Fibroblast of lung (primary cell): ENCODE results near the gene PACSIN1.

ENCODE experiments used
- EZH2 ChIP-seq: IDR thresholded peaks from 2 replicates; pipeline ENCODE4 v1.5.1; 2012; ENCODE audit warnings: low read length, control low read depth, mild to moderate bottlenecking; ENCODE audit errors: missing control alignments
- TF ChIP-seq, protein P1 (sequence below), 2 donors: IDR thresholded peaks in 1 of 2; conservative IDR thresholded peaks in 1 of 2; 1 replicate in 1 of 2; 2 replicates in 1 of 2; pipeline ENCODE4 v1.5.1; 2011 to 2012; ENCODE audit warnings: low read length in 2 of 2, control low read depth in 1 of 2, inconsistent platforms in 1 of 2, low read depth in 1 of 2, mild to moderate bottlenecking in 1 of 2

DNA sequence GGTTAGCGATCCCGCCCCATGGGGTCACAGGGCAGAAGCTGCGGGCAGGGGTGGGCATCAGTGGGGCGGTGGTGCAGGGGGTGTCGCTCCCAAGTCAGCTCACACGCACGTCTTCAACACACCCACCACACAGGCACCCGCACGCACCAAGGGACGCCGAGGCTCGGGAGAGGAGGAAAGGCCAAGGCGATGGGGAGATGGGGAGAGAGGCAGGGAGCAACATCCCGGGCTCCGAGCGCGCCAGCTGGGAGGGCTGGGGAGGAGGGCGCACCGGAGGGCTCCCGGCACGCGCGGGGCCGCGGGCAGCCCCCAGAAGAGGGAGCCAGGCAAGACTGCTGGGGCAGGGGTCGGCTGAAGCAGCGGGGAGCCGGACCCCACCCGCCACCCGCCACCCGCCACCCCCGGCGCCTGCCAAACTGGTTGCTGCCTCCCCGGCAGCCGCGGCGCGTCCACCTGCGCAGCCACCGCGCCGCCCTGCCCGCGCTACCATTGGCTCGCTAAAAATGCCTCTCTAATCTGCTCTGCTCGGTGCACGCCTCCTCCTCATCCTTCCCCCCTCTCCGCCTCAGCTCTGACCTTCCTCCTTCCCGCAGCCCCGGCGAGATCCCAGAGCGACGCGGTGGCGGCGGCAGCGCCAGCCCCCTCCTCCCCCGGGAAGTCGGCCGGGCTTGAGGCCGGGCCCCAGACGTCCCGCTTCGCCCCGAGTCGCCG is at the start of gene PACSIN1:
- TF ChIP-seq EZH2 = peak; percentile 82
- TF ChIP-seq, protein P1, sequence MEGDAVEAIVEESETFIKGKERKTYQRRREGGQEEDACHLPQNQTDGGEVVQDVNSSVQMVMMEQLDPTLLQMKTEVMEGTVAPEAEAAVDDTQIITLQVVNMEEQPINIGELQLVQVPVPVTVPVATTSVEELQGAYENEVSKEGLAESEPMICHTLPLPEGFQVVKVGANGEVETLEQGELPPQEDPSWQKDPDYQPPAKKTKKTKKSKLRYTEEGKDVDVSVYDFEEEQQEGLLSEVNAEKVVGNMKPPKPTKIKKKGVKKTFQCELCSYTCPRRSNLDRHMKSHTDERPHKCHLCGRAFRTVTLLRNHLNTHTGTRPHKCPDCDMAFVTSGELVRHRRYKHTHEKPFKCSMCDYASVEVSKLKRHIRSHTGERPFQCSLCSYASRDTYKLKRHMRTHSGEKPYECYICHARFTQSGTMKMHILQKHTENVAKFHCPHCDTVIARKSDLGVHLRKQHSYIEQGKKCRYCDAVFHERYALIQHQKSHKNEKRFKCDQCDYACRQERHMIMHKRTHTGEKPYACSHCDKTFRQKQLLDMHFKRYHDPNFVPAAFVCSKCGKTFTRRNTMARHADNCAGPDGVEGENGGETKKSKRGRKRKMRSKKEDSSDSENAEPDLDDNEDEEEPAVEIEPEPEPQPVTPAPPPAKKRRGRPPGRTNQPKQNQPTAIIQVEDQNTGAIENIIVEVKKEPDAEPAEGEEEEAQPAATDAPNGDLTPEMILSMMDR (conservative IDR thresholded peaks at IDR 0.05 in 1 of 2, IDR thresholded peaks at IDR 0.05 in 1 of 2; ENCODE audit: low read depth in 1 of 2, low read length in 2 of 2) = no peak
